Sigmoid colon (tissue), 4 donors: Measurements from ENCODE around the gene AGAP2.

Experiments
- POLR2AphosphoS5 ChIP-seq, 4 donors: sonication (generic); formaldehyde crosslinking; IDR thresholded peaks; one replicate each; pipeline ENCODE4 v1.6.1; 2017; ENCODE audit warnings: antibody characterized with exemption in 4 of 4
- TF ChIP-seq, protein P1 (sequence below), 4 experiments: fragments of 450-650 bp in 3 of 4; fragments of 200-600 bp in 1 of 4; IDR thresholded peaks; one replicate each; pipeline ENCODE4 v1.5.1; 2016 to 2019; ENCODE audit warnings: antibody characterized with exemption in 4 of 4, mild to moderate bottlenecking in 3 of 4, moderate library complexity in 2 of 4

DNA sequence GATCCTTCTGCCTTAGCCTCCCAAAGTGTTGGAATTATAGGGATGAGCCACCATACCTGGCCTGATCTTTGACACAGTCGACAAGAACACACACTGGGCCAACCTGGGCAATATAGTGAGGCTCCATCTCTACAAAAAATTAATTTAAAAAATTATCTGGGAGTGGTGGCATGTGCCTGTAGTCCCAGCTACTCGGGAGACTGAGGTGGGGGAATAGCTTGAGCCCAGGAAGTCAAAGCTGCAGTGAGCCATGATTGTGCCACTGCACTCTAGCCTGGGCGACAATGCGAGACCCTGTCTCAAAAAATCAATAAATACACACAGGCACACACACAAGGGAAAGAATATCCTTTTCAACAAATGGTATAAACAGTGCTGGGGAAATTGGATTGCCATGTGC is 50.7 kb downstream of the AGAP2 start:
- TF ChIP-seq, protein P1, sequence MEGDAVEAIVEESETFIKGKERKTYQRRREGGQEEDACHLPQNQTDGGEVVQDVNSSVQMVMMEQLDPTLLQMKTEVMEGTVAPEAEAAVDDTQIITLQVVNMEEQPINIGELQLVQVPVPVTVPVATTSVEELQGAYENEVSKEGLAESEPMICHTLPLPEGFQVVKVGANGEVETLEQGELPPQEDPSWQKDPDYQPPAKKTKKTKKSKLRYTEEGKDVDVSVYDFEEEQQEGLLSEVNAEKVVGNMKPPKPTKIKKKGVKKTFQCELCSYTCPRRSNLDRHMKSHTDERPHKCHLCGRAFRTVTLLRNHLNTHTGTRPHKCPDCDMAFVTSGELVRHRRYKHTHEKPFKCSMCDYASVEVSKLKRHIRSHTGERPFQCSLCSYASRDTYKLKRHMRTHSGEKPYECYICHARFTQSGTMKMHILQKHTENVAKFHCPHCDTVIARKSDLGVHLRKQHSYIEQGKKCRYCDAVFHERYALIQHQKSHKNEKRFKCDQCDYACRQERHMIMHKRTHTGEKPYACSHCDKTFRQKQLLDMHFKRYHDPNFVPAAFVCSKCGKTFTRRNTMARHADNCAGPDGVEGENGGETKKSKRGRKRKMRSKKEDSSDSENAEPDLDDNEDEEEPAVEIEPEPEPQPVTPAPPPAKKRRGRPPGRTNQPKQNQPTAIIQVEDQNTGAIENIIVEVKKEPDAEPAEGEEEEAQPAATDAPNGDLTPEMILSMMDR (IDR thresholded peaks at IDR 0.05) = no peak
- no peak for TF ChIP-seq POLR2AphosphoS5 (IDR thresholded peaks at IDR 0.05)
